ENCODE measurements around the gene SIGLEC5. TPM values are rescaled to one million over a fixed set of nuclear protein-coding genes. Genes with fewer than 3 reads are reported as not detected.
"Not testable (repeated sequence)": the region's sequence is repeated elsewhere in the genome, so short reads cannot be mapped to it uniquely, and the experiment has no call there.

SIGLEC5 gene, protein sequence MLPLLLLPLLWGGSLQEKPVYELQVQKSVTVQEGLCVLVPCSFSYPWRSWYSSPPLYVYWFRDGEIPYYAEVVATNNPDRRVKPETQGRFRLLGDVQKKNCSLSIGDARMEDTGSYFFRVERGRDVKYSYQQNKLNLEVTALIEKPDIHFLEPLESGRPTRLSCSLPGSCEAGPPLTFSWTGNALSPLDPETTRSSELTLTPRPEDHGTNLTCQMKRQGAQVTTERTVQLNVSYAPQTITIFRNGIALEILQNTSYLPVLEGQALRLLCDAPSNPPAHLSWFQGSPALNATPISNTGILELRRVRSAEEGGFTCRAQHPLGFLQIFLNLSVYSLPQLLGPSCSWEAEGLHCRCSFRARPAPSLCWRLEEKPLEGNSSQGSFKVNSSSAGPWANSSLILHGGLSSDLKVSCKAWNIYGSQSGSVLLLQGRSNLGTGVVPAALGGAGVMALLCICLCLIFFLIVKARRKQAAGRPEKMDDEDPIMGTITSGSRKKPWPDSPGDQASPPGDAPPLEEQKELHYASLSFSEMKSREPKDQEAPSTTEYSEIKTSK
- under 1 TPM in 2 of 5 donors, not detected in 3; 0.16 to 0.26 TPM for total RNA-seq
- not detected for total RNA-seq (2013)
- total RNA-seq: 0 to 1.8 (median 0) reads per million in 29 experiments

DNA sequence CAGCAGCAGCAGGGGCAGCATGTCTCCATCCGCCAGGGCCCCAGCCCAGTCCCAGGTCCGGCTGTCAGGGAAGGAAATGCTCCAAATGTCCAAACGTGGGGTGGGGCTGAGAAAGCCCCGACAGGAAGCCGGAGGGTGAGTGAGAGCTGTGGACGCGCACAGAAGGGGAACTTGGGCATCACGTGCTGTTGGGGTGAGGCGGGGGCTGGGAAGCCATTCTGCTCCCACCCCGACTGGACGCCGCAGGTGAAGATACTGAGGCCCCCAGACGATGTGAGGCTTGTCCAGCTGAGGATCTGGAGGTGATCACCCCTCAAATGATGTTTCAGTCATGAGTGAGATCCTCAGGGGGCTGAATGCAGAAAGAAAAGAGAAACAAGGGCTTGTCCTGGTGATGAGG, at the start of gene SIGLEC5:
SIGLEC5 (minus strand) TSS at position 87 of the 400 bp plus-strand sequence; CDS start at position 21, 66 bp downstream.
- H3K27me3 Mint-ChIP-seq: peaks cover 13 to 26% of the 10 kb centered on the region in 2 donors
- ATAC-seq (replicated peaks in 1 of 4); POLR2A ChIA-PET; CTCF ChIA-PET; H3K36me3 Mint-ChIP-seq; H3K27ac ChIP-seq (ENCODE audit: low read length); H3K4me1 ChIP-seq (ENCODE audit: control insufficient read depth in 1 of 2, extremely low read depth in 1 of 2, insufficient read depth in 2 of 2, low read length in 2 of 2); H3K36me3 ChIP-seq (ENCODE audit: control insufficient read depth in 2 of 2, extremely low read depth in 1 of 2, insufficient read depth in 1 of 2, low read length in 1 of 2); H3K9me3 Mint-ChIP-seq; H3K27ac Mint-ChIP-seq; H3K9me3 ChIP-seq; H3K4me1 Mint-ChIP-seq; H3K4me3 Mint-ChIP-seq; H3K4me3 ChIP-seq (ENCODE audit: control insufficient read depth in 1 of 2, extremely low read depth in 1 of 2, low read length in 1 of 2): not testable (repeated sequence)
- 6% methylated on average over 6 of the region's 13 CpGs for WGBS (ENCODE audit: insufficient coverage)
- peaks cover 0 to 25% of the 10 kb centered on the region in 2 experiments for H3K27me3 ChIP-seq (replicated peaks in 1 of 2; ENCODE audit: control insufficient read depth in 2 of 2, extremely low read depth in 1 of 2, insufficient read depth in 2 of 2, low read length in 1 of 2)
- peak in 1 of 35 experiments; percentile 15 for DNase-seq

DNA sequence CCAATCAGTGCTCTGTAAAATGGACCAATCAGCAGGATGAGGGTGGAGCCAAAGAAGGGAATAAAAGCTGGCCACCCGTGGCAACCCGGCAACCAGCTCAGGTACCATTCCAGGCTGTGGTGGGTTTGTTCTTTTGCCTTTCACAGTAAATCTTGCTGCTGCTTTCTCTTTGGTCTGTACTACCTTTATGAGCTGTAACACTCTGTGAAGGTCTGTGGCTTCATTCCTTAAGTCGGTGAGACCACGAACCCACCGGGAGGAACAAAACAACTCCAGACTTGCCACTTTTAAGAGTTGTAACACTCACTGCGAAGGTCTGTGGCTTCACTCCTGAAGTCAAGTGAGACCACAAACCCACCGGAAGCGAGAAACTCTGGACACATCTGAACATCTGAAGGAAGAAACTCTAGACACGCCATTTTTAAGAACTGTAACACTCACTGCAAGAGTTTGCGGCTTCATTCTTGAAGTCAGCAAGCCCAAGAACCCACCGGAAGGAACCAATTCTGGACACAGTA, 46.4 kb upstream of the SIGLEC5 start:
- H3K9me3 ChIP-seq: no peaks in the 10 kb centered on the region
- no peaks in the 10 kb centered on the region for H3K27me3 ChIP-seq (replicated peaks in 1 of 2; ENCODE audit: control insufficient read depth in 2 of 2, extremely low read depth in 1 of 2, insufficient read depth in 2 of 2, low read length in 1 of 2)
- H3K27me3 Mint-ChIP-seq: peaks cover 2 to 12% of the 10 kb centered on the region in 2 donors
- peak overlapping the region; percentile 47 to 76 (median 61) for H3K4me3 Mint-ChIP-seq
- H3K27ac Mint-ChIP-seq: peak overlapping the region; percentile 76 to 80
- ATAC-seq (replicated peaks in 1 of 4) (peak; percentile 64 to 88 (median 76)), DNase-seq (peak in 18 of 35 experiments; percentile 14 to 63 (median 30))
- peaks cover 0 to 9% (median 2%) of the 10 kb centered on the region in 3 donors for H3K9me3 Mint-ChIP-seq
- 5% methylated on average over 6 of the region's 11 CpGs for WGBS (ENCODE audit: insufficient coverage)
- CTCF ChIA-PET: interaction anchor here in 1 of 2 donors (0.7 to 1.6 kb wide), 3 partner anchors 20 to 1069 kb away, joined by 3 to 5 read pairs (median 4); no protein-coding TSS in a partner anchor
- H3K36me3 ChIP-seq (ENCODE audit: control insufficient read depth in 2 of 2, extremely low read depth in 1 of 2, insufficient read depth in 1 of 2, low read length in 1 of 2): no peaks in the 10 kb centered on the region
- POLR2A ChIA-PET: interaction anchor here in 1 of 2 donors (0.5 kb wide), 1 partner anchor 30 kb away, joined by 3 read pairs; no protein-coding TSS in a partner anchor
- H3K4me1 ChIP-seq (ENCODE audit: control insufficient read depth in 1 of 2, extremely low read depth in 1 of 2, insufficient read depth in 2 of 2, low read length in 2 of 2): peaks cover 0 to 12% of the 10 kb centered on the region in 2 experiments
- H3K4me3 ChIP-seq (ENCODE audit: control insufficient read depth in 1 of 2, extremely low read depth in 1 of 2, low read length in 1 of 2): no peak overlapping the region
- peaks cover 8 to 15% (median 13%) of the 10 kb centered on the region in 3 donors for H3K4me1 Mint-ChIP-seq
- no peaks in the 10 kb centered on the region for H3K36me3 Mint-ChIP-seq
- H3K27ac ChIP-seq (ENCODE audit: low read length): peak overlapping the region; percentile 45

DNA sequence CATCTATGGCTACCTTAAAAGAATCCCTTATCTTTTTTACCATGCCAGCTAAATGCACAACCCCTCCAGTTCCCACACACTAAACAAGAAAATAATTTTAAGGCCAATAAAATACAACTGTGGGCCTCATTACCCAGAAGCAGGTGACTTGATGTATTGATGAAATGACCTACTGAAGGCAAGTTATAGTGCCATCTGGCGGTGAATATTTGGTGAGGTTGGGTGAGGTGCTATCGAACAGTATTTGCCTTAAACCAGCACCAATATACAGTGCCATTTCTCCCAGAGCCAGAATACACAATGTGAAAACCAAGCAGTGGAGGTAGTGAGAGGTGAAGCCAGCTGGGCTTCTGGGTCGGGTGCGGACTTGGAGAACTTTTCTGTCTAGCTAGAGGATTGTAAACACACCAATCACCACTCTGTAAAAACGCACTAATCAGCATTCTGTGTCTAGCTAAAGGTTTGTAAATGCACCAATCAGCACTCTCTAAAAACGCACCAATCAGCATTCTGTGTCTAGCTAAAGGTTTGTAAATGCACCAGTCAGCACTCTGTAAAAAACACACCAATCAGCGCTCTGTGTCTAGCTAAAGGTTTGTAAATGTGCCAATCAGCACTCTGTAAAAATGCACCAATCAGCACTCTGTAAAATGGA, 45.8 kb upstream of the SIGLEC5 start:
- H3K27me3 ChIP-seq (replicated peaks in 1 of 2; ENCODE audit: control insufficient read depth in 2 of 2, extremely low read depth in 1 of 2, insufficient read depth in 2 of 2, low read length in 1 of 2); ATAC-seq (replicated peaks in 1 of 4); POLR2A ChIA-PET; H3K4me3 ChIP-seq (ENCODE audit: control insufficient read depth in 1 of 2, extremely low read depth in 1 of 2, low read length in 1 of 2); H3K36me3 Mint-ChIP-seq; H3K27ac ChIP-seq (ENCODE audit: low read length); H3K9me3 ChIP-seq; H3K9me3 Mint-ChIP-seq; H3K36me3 ChIP-seq (ENCODE audit: control insufficient read depth in 2 of 2, extremely low read depth in 1 of 2, insufficient read depth in 1 of 2, low read length in 1 of 2): not testable (repeated sequence)
- CTCF ChIA-PET: interaction anchor here in 1 of 2 donors (0.7 to 1.6 kb wide), 3 partner anchors 19 to 1068 kb away, joined by 3 to 5 read pairs (median 4); no protein-coding TSS in a partner anchor
- H3K4me1 Mint-ChIP-seq: peaks cover 8 to 15% (median 13%) of the 10 kb centered on the region in 3 donors
- H3K27ac Mint-ChIP-seq: peak overlapping the region; percentile 76 to 80
- 40% methylated on average over 1 of the region's 7 CpGs for WGBS (ENCODE audit: insufficient coverage)
- peak overlapping the region; percentile 47 to 76 (median 61) for H3K4me3 Mint-ChIP-seq
- DNase-seq: peak in 1 of 35 experiments; percentile 31
- peaks cover 0 to 12% of the 10 kb centered on the region in 2 experiments for H3K4me1 ChIP-seq (ENCODE audit: control insufficient read depth in 1 of 2, extremely low read depth in 1 of 2, insufficient read depth in 2 of 2, low read length in 2 of 2)
- H3K27me3 Mint-ChIP-seq: peaks cover 2 to 12% of the 10 kb centered on the region in 2 donors

DNA sequence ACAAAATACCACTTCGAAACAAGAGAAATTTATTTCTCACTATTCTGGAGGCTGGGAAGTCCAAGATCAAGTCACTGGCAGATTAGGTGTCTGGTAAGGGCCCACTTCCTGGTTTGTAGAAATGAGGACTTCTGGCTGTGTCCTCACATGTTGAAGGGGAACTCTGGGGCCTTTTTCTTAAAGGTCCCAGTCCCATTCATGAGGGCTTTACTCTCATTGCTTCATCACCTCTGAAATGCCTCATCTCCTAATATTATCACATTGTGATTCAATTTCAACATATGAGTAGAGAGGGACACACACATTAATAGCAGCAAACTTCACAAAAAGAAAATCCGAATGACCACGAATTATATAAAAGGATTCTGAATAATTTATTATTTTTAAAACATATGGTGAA, 38.0 kb upstream of the SIGLEC5 start:
- ChIA-PET POLR2A (no interaction called here), CTCF (interaction anchor here in 1 of 2 donors (0.9 kb wide), 1 partner anchor 11 kb away, joined by 4 read pairs; no protein-coding TSS in a partner anchor)
- H3K9me3 Mint-ChIP-seq: no peaks in the 10 kb centered on the region
- H3K4me1 Mint-ChIP-seq: no peaks in the 10 kb centered on the region
- ATAC-seq (replicated peaks in 1 of 4): no peak
- no peak overlapping the region for H3K4me3 Mint-ChIP-seq
- WGBS (ENCODE audit: insufficient coverage): no CpG with 5 or more reads among the region's 3 CpGs
- Histone ChIP-seq H3K9me3 (no peaks in the 10 kb centered on the region), H3K4me1 (ENCODE audit: control insufficient read depth in 1 of 2, extremely low read depth in 1 of 2, insufficient read depth in 2 of 2, low read length in 2 of 2) (no peaks in the 10 kb centered on the region), H3K27me3 (replicated peaks in 1 of 2; ENCODE audit: control insufficient read depth in 2 of 2, extremely low read depth in 1 of 2, insufficient read depth in 2 of 2, low read length in 1 of 2) (peaks cover 0 to 16% of the 10 kb centered on the region in 2 experiments), H3K36me3 (ENCODE audit: control insufficient read depth in 2 of 2, extremely low read depth in 1 of 2, insufficient read depth in 1 of 2, low read length in 1 of 2) (no peaks in the 10 kb centered on the region), H3K4me3 (ENCODE audit: control insufficient read depth in 1 of 2, extremely low read depth in 1 of 2, low read length in 1 of 2) (no peak overlapping the region), H3K27ac (ENCODE audit: low read length) (no peak overlapping the region)
- no peaks in the 10 kb centered on the region for H3K36me3 Mint-ChIP-seq
- peaks cover 18 to 29% of the 10 kb centered on the region in 2 donors for H3K27me3 Mint-ChIP-seq
- DNase-seq: no peak
- no peak overlapping the region for H3K27ac Mint-ChIP-seq

DNA sequence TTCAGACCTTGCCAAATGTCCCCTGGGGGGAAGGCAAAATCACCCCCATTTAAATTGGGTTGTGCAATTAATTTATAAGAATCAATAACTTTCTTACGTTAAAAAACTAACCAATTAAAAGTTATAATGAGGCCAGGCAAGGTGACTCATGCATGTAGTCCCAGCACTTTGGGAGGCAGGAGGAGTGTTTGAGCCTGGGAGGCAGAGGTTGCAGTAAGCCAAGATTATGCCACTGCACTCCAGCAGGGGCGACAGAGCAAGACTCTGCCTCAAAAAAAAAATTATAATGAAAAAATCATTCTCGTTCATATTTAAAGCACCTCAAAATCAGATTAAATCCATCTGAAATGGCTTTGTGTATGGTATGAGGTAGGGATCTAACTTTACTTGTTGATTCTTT, 34.8 kb upstream of the SIGLEC5 start:
- POLR2A ChIA-PET: no interaction called here
- peaks cover 25 to 42% of the 10 kb centered on the region in 2 donors for H3K27me3 Mint-ChIP-seq

DNA sequence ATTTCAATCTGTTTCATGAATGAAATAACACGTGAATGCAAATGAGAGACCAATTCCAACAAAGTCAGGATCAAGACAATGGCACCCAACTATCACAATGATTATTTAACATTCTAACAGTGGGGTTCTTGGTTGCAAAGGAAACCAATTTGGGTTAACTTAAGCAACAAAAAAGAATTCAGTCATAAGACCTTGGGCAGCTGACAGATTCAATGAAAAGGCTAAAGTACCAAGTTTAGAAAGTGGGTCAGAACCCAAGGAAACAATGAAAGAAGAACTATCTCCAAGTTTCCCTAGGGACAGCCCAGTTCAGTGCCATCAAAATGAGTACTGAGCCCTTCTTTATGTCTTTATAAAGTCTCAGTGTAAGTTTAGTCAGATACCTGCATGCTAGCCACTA, 33.9 kb upstream of the SIGLEC5 start:
- H3K27me3 Mint-ChIP-seq: peaks cover 25 to 42% of the 10 kb centered on the region in 2 donors
- CTCF ChIA-PET: no interaction called here

More for the DNA sequence above, 34.8 kb upstream of the SIGLEC5 start:
- Mint-ChIP-seq H3K9me3 (no peaks in the 10 kb centered on the region), H3K4me1 (no peaks in the 10 kb centered on the region), H3K4me3 (no peak overlapping the region), H3K27ac (no peak overlapping the region), H3K36me3 (no peaks in the 10 kb centered on the region)
- ATAC-seq (replicated peaks in 1 of 4) (no peak), DNase-seq (no peak)
- H3K4me3 ChIP-seq (ENCODE audit: control insufficient read depth in 1 of 2, extremely low read depth in 1 of 2, low read length in 1 of 2): no peak overlapping the region
- H3K4me1 ChIP-seq (ENCODE audit: control insufficient read depth in 1 of 2, extremely low read depth in 1 of 2, insufficient read depth in 2 of 2, low read length in 2 of 2): peaks cover 0 to 2% of the 10 kb centered on the region in 2 experiments
- peaks cover 0 to 26% of the 10 kb centered on the region in 2 experiments for H3K27me3 ChIP-seq (replicated peaks in 1 of 2; ENCODE audit: control insufficient read depth in 2 of 2, extremely low read depth in 1 of 2, insufficient read depth in 2 of 2, low read length in 1 of 2)
- H3K27ac ChIP-seq (ENCODE audit: low read length): no peak overlapping the region
- no CpG with 5 or more reads among the region's 3 CpGs for whole genome bisulfite sequencing (ENCODE audit: insufficient coverage)
- H3K36me3 ChIP-seq (ENCODE audit: control insufficient read depth in 2 of 2, extremely low read depth in 1 of 2, insufficient read depth in 1 of 2, low read length in 1 of 2): no peaks in the 10 kb centered on the region
- CTCF ChIA-PET: no interaction called here
- no peaks in the 10 kb centered on the region for H3K9me3 ChIP-seq

More for the DNA sequence above, 33.9 kb upstream of the SIGLEC5 start:
- no peaks in the 10 kb centered on the region for H3K4me1 Mint-ChIP-seq
- H3K36me3 Mint-ChIP-seq: no peaks in the 10 kb centered on the region
- Histone ChIP-seq H3K27me3 (replicated peaks in 1 of 2; ENCODE audit: control insufficient read depth in 2 of 2, extremely low read depth in 1 of 2, insufficient read depth in 2 of 2, low read length in 1 of 2) (peaks cover 0 to 22% of the 10 kb centered on the region in 2 experiments), H3K9me3 (no peaks in the 10 kb centered on the region), H3K4me3 (ENCODE audit: control insufficient read depth in 1 of 2, extremely low read depth in 1 of 2, low read length in 1 of 2) (no peak overlapping the region), H3K4me1 (ENCODE audit: control insufficient read depth in 1 of 2, extremely low read depth in 1 of 2, insufficient read depth in 2 of 2, low read length in 2 of 2) (peaks cover 0 to 2% of the 10 kb centered on the region in 2 experiments), H3K27ac (ENCODE audit: low read length) (no peak overlapping the region), H3K36me3 (ENCODE audit: control insufficient read depth in 2 of 2, extremely low read depth in 1 of 2, insufficient read depth in 1 of 2, low read length in 1 of 2) (no peaks in the 10 kb centered on the region)
- no CpG with 5 or more reads among the region's 1 CpG for WGBS (ENCODE audit: insufficient coverage)
- no peak overlapping the region for H3K4me3 Mint-ChIP-seq
- ATAC-seq (replicated peaks in 1 of 4): no peak
- no peak for DNase-seq
- H3K9me3 Mint-ChIP-seq: no peaks in the 10 kb centered on the region
- POLR2A ChIA-PET: no interaction called here
- H3K27ac Mint-ChIP-seq: no peak overlapping the region

All from T-cell (primary cell).